ENCODE measurements around the gene RAB27B. TPM values are rescaled to one million over a fixed set of nuclear protein-coding genes. Genes with fewer than 3 reads are reported as not detected.

RAB27B gene
- total RNA-seq, 1 experiment from 2014 or later: 13.2 TPM

DNA sequence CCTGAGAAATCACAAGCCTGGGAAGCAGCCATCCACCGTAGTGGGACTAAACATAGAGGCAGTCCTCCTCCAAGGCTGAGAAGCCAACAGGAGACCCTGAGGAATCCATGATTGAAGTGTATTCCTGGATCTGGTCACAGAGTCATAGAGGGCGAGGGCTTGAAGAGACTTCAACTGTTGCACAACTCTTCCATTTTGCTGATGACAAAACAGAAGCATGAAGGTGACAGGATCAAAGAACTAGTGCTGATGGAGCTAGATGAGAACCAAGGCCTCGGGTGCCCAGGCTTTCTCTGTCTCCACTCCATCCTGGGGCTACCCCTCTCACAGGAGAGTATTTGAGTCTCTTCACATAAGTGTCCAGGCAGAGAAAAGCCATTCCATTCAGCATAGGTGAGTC, 30.1 kb upstream of the RAB27B start:
- DNase-seq: no peak
- Histone ChIP-seq H3K4me1 (ENCODE audit: insufficient read depth, low read length) (no peaks in the 10 kb centered on the region), H3K36me3 (ENCODE audit: low read depth, low read length) (no peaks in the 10 kb centered on the region), H3K9me2 (replicated peaks; ENCODE audit: low read length) (peaks cover 4% of the 10 kb centered on the region; the same call in 1 of the 2 replicates), H3K4me2 (ENCODE audit: low read length) (no peak overlapping the region), H3K9ac (ENCODE audit: low read length) (no peak overlapping the region), H3K79me2 (ENCODE audit: low read length) (no peaks in the 10 kb centered on the region), H3K27ac (ENCODE audit: low read length) (no peak overlapping the region), H3K4me3 (ENCODE audit: low read length) (no peak overlapping the region), H3K27me3 (ENCODE audit: low read length) (no peaks in the 10 kb centered on the region), H4K20me1 (ENCODE audit: low read length) (no peaks in the 10 kb centered on the region), H3K9me3 (ENCODE audit: low read length) (no peaks in the 10 kb centered on the region), H2AFZ (ENCODE audit: low read length) (no peak overlapping the region), H3F3A (ENCODE audit: low read length, unreplicated experiment) (no peaks in the 10 kb centered on the region)
- POLR2A ChIA-PET (ENCODE audit: unreplicated experiment): no interaction called here
- intact Hi-C loops (cut with micrococcal nuclease): no loop called here
- no peak for ATAC-seq
- TF ChIP-seq EZH2phosphoT487 (IDR thresholded peaks at IDR 0.05; ENCODE audit: borderline replicate concordance, low read length) (no peak), CTCF (conservative IDR thresholded peaks at IDR 0.05; ENCODE audit: low read depth, low read length) (no peak), EZH2 (IDR thresholded peaks at IDR 0.05; ENCODE audit: low read length, unreplicated experiment) (no peak)
- CTCF ChIA-PET: no interaction called here
- no TSS peak for BruUV-seq (replicated peaks)

- no peak overlapping the region for H3K4me3 ChIP-seq (ENCODE audit: low read length)
- BruUV-seq (replicated peaks): no TSS peak
- H4K20me1 ChIP-seq (ENCODE audit: low read length): no peaks in the 10 kb centered on the region
- intact Hi-C loops (cut with micrococcal nuclease): no loop called here
- ChIA-PET POLR2A (ENCODE audit: unreplicated experiment) (no interaction called here), CTCF (no interaction called here)
- peaks cover 4% of the 10 kb centered on the region; the same call in 1 of the 2 replicates for H3K9me2 ChIP-seq (replicated peaks; ENCODE audit: low read length)
- peaks cover 18% of the 10 kb centered on the region for H3K4me1 ChIP-seq (ENCODE audit: insufficient read depth, low read length)
- no peak overlapping the region for H3K27ac ChIP-seq (ENCODE audit: low read length)
- DNase-seq (no peak), ATAC-seq (no peak)
- no peak overlapping the region for H2AFZ ChIP-seq (ENCODE audit: low read length)
- no peaks in the 10 kb centered on the region for H3K9me3 ChIP-seq (ENCODE audit: low read length)
- H3K4me2 ChIP-seq (ENCODE audit: low read length): no peak overlapping the region
- no peak overlapping the region for H3K9ac ChIP-seq (ENCODE audit: low read length)
- no peaks in the 10 kb centered on the region for H3F3A ChIP-seq (ENCODE audit: low read length, unreplicated experiment)
- H3K36me3 ChIP-seq (ENCODE audit: low read depth, low read length): no peaks in the 10 kb centered on the region
- no peaks in the 10 kb centered on the region for H3K27me3 ChIP-seq (ENCODE audit: low read length)
- TF ChIP-seq EZH2 (IDR thresholded peaks at IDR 0.05; ENCODE audit: low read length, unreplicated experiment) (no peak), CTCF (conservative IDR thresholded peaks at IDR 0.05; ENCODE audit: low read depth, low read length) (no peak), EZH2phosphoT487 (IDR thresholded peaks at IDR 0.05; ENCODE audit: borderline replicate concordance, low read length) (no peak)
- H3K79me2 ChIP-seq (ENCODE audit: low read length): no peaks in the 10 kb centered on the region
Observed at GRCh38 chr18:54801374-54801773, 26.9 kb upstream of the RAB27B start.

DNA sequence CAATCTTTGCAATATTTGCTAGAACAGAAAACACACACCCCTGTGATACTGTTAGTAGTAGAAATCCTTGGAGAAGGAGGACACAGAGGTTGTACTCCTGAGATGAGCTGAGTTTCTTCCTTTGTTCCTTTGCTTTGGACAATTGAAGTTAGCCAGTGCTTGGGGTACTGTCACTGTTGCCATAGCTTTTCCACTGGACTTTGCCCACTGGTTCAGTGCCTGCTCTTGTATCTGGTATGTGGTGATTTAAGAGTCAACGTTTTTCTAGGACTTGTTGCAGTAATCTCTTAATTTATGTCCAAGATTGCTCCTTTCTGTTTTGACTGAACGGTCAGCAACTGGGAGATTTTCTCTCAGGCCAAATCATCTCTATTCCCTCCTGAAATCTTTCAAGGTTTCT, 26.1 kb upstream of the RAB27B start:
- peaks cover 25% of the 10 kb centered on the region for H3K4me1 ChIP-seq (ENCODE audit: insufficient read depth, low read length)
- CTCF ChIA-PET: no interaction called here
- H3K79me2 ChIP-seq (ENCODE audit: low read length): no peaks in the 10 kb centered on the region
- no peak overlapping the region for H3K27ac ChIP-seq (ENCODE audit: low read length)
- no peak overlapping the region for H3K4me2 ChIP-seq (ENCODE audit: low read length)
- ATAC-seq (no peak), DNase-seq (no peak)
- no peaks in the 10 kb centered on the region for H3K27me3 ChIP-seq (ENCODE audit: low read length)
- no peak overlapping the region for H2AFZ ChIP-seq (ENCODE audit: low read length)
- H3F3A ChIP-seq (ENCODE audit: low read length, unreplicated experiment): no peaks in the 10 kb centered on the region
- peaks cover 4% of the 10 kb centered on the region; the same call in 1 of the 2 replicates for H3K9me2 ChIP-seq (replicated peaks; ENCODE audit: low read length)
- no peaks in the 10 kb centered on the region for H4K20me1 ChIP-seq (ENCODE audit: low read length)
- POLR2A ChIA-PET (ENCODE audit: unreplicated experiment): no interaction called here
- H3K4me3 ChIP-seq (ENCODE audit: low read length): no peak overlapping the region
- no TSS peak for BruUV-seq (replicated peaks)
- no peaks in the 10 kb centered on the region for H3K36me3 ChIP-seq (ENCODE audit: low read depth, low read length)
- TF ChIP-seq EZH2 (IDR thresholded peaks at IDR 0.05; ENCODE audit: low read length, unreplicated experiment) (no peak), EZH2phosphoT487 (IDR thresholded peaks at IDR 0.05; ENCODE audit: borderline replicate concordance, low read length) (no peak), CTCF (conservative IDR thresholded peaks at IDR 0.05; ENCODE audit: low read depth, low read length) (no peak)
- no peaks in the 10 kb centered on the region for H3K9me3 ChIP-seq (ENCODE audit: low read length)
- no peak overlapping the region for H3K9ac ChIP-seq (ENCODE audit: low read length)
- intact Hi-C loops (cut with micrococcal nuclease): no loop called here
